Neural progenitor cell (in vitro differentiated cells): ENCODE results near the gene SLC22A15. TPM values are rescaled to one million over a fixed set of nuclear protein-coding genes. Genes with fewer than 3 reads are reported as not detected.

Experiments
- DNase-seq: peaks from one replicate; pipeline ENCODE4 v3.0.0-alpha.2; 2016; ENCODE audit warnings: low spot score
- H2AFZ ChIP-seq: fragments of 200-600 bp; sonication (generic); replicated peaks from 2 replicates; pipeline ENCODE4 v1.6.1; 2016; ENCODE audit warnings: antibody characterized with exemption
- H3F3A ChIP-seq: fragments of 200-600 bp; sonication (generic); 2 replicates; pipeline ENCODE4 v1.6.1; 2016; ENCODE audit warnings: antibody characterized with exemption, low read depth
- H3K27ac ChIP-seq: fragments of 200-600 bp; sonication (generic); 2 replicates; pipeline ENCODE4 v1.5.1; 2016; ENCODE audit warnings: mild to moderate bottlenecking
- H3K27me3 ChIP-seq: fragments of 200-600 bp; sonication (generic); 2 replicates; pipeline ENCODE4 v1.6.1; 2016; ENCODE audit warnings: mild to moderate bottlenecking, moderate library complexity
- H3K36me3 ChIP-seq: fragments of 200-600 bp; sonication (generic); 2 replicates; pipeline ENCODE4 v1.5.1; 2016
- H3K4me1 ChIP-seq: fragments of 200-600 bp; sonication (generic); 2 replicates; pipeline ENCODE4 v1.6.1; 2016; ENCODE audit warnings: mixed run types
- H3K4me2 ChIP-seq: fragments of 200-600 bp; sonication (generic); 2 replicates; pipeline ENCODE4 v1.6.1; 2016
- H3K4me3 ChIP-seq: fragments of 200-600 bp; sonication (generic); 2 replicates; pipeline ENCODE4 v1.5.1; 2016
- H3K79me2 ChIP-seq: fragments of 200-600 bp; sonication (generic); 2 replicates; pipeline ENCODE4 v1.6.1; 2016; ENCODE audit warnings: low read depth
- H3K9ac ChIP-seq: fragments of 200-600 bp; sonication (generic); 2 replicates; pipeline ENCODE4 v1.6.1; 2016
- H3K9me3 ChIP-seq: fragments of 200-600 bp; sonication (generic); 2 replicates; pipeline ENCODE4 v1.5.1; 2016; ENCODE audit warnings: low read depth
- H4K20me1 ChIP-seq: fragments of 200-600 bp; sonication (generic); 2 replicates; pipeline ENCODE4 v1.6.1; 2016; ENCODE audit warnings: low read depth
- H3K27ac Mint-ChIP-seq: 3 replicates; pipeline ENCODE4 v1.8.0; 2021; ENCODE audit warnings: mixed read lengths
- H3K27me3 Mint-ChIP-seq: 2 replicates; pipeline ENCODE4 v1.8.0; 2022; ENCODE audit warnings: low read depth, mild to moderate bottlenecking, inconsistent platforms, moderate library complexity, mixed read lengths; ENCODE audit not compliant: insufficient read depth
- H3K36me3 Mint-ChIP-seq: 3 replicates; pipeline ENCODE4 v1.8.0; 2021; ENCODE audit warnings: mixed read lengths
- H3K4me1 Mint-ChIP-seq: 3 replicates; pipeline ENCODE4 v1.8.0; 2021; ENCODE audit warnings: mixed read lengths
- H3K4me3 Mint-ChIP-seq: 3 replicates; pipeline ENCODE4 v1.8.0; 2021; ENCODE audit warnings: mild to moderate bottlenecking, moderate library complexity, mixed read lengths
- H3K9me3 Mint-ChIP-seq: 3 replicates; pipeline ENCODE4 v1.8.0; 2020; ENCODE audit warnings: mixed read lengths
- CTCF ChIP-seq: fragments of 200-600 bp; sonication (generic); IDR thresholded peaks from 2 replicates; pipeline ENCODE4 v1.5.1; 2017; ENCODE audit warnings: antibody characterized with exemption, mild to moderate bottlenecking
- EZH2 ChIP-seq: fragments of 200-600 bp; sonication (generic); IDR thresholded peaks from 2 replicates; pipeline ENCODE4 v1.6.1; 2017; ENCODE audit warnings: antibody characterized with exemption, mild to moderate bottlenecking, moderate library complexity
- EZH2phosphoT487 ChIP-seq: fragments of 200-600 bp; sonication (generic); IDR thresholded peaks from 2 replicates; pipeline ENCODE4 v1.6.1; 2017; ENCODE audit warnings: antibody characterized with exemption
- total RNA-seq: library from RNA; depleted of rRNA; stranded (reverse); fragments of >200 nt; gene quantifications from 2 replicates; pipeline ENCODE4 v1.2.3, GENCODE V29; 2015; ENCODE audit warnings: low replicate concordance

Gene SLC22A15
- 0.62 and 1.9 TPM in 2 replicates for total RNA-seq

GRCh38 chr1:115976062-115976920, at the start of gene SLC22A15:
Gene SLC22A15 (plus strand): TSS chr1:115976513. CDS start chr1:115976628, 115 bp downstream.
- TF ChIP-seq CTCF = no peak
- peak; percentile 72 for TF ChIP-seq EZH2

GRCh38 chr1:115927971-115928370, 48.3 kb upstream of the SLC22A15 start:
- Histone ChIP-seq H3K4me2 (no peak overlapping the region), H3K4me1 (peaks cover 24% of the 10 kb centered on the region), H4K20me1 (no peaks in the 10 kb centered on the region), H3K36me3 (no peaks in the 10 kb centered on the region), H3F3A (no peaks in the 10 kb centered on the region), H3K9me3 (no peaks in the 10 kb centered on the region), H3K79me2 (no peaks in the 10 kb centered on the region), H3K9ac (no peak overlapping the region), H3K27me3 (no peaks in the 10 kb centered on the region), H3K27ac (no peak overlapping the region), H3K4me3 (no peak overlapping the region), H2AFZ (no peak overlapping the region)
- TF ChIP-seq EZH2phosphoT487 (no peak), EZH2 (no peak), CTCF (no peak)
- peaks cover 3% of the 10 kb centered on the region for H3K27me3 Mint-ChIP-seq
- no peaks in the 10 kb centered on the region for H3K36me3 Mint-ChIP-seq
- peaks cover 2% of the 10 kb centered on the region for H3K9me3 Mint-ChIP-seq
- DNase-seq = no peak
- H3K4me3 Mint-ChIP-seq = no peak overlapping the region
- H3K27ac Mint-ChIP-seq = no peak overlapping the region
- H3K4me1 Mint-ChIP-seq = peaks cover 28% of the 10 kb centered on the region

More at GRCh38 chr1:115976062-115976920, at the start of gene SLC22A15:
- Mint-ChIP-seq H3K36me3 (no peaks in the 10 kb centered on the region), H3K4me3 (peak within 1 kb of the TSS; percentile 91), H3K9me3 (no peaks in the 10 kb centered on the region), H3K27me3 (peaks cover 21% of the 10 kb centered on the region), H3K4me1 (peaks cover 7% of the 10 kb centered on the region), H3K27ac (peak within 1 kb of the TSS; percentile 36)
- no peaks in the 10 kb centered on the region for H3K4me1 ChIP-seq
- peaks cover 28% of the 10 kb centered on the region for H3F3A ChIP-seq
- H4K20me1 ChIP-seq = peaks cover 3% of the 10 kb centered on the region
- DNase-seq = peak; percentile 77
- no peaks in the 10 kb centered on the region for H3K36me3 ChIP-seq
- H3K9ac ChIP-seq = no peak within 1 kb of the TSS
- H3K27ac ChIP-seq = no peak within 1 kb of the TSS
- no peaks in the 10 kb centered on the region for H3K79me2 ChIP-seq
- H3K9me3 ChIP-seq = no peaks in the 10 kb centered on the region
- H3K4me2 ChIP-seq = peak within 1 kb of the TSS; percentile 80
- H3K27me3 ChIP-seq = peaks cover 34% of the 10 kb centered on the region
- H2AFZ ChIP-seq = peak within 1 kb of the TSS; percentile 98
- H3K4me3 ChIP-seq = peak within 1 kb of the TSS; percentile 70

GRCh38 chr1:115929881-115930280, 46.4 kb upstream of the SLC22A15 start:
- Mint-ChIP-seq H3K4me1 (peaks cover 11% of the 10 kb centered on the region), H3K27me3 (peaks cover 5% of the 10 kb centered on the region), H3K27ac (no peak overlapping the region), H3K4me3 (no peak overlapping the region), H3K36me3 (no peaks in the 10 kb centered on the region), H3K9me3 (peaks cover 2% of the 10 kb centered on the region)
- DNase-seq = no peak
- H3K27me3 ChIP-seq = no peaks in the 10 kb centered on the region
- H4K20me1 ChIP-seq = no peaks in the 10 kb centered on the region
- H3K27ac ChIP-seq = no peak overlapping the region
- peaks cover 5% of the 10 kb centered on the region for H3K4me1 ChIP-seq
- no peaks in the 10 kb centered on the region for H3K36me3 ChIP-seq
- no peaks in the 10 kb centered on the region for H3K79me2 ChIP-seq
- H3F3A ChIP-seq = no peaks in the 10 kb centered on the region
- H2AFZ ChIP-seq = peak overlapping the region; percentile 9
- no peak overlapping the region for H3K4me2 ChIP-seq
- no peaks in the 10 kb centered on the region for H3K9me3 ChIP-seq
- H3K4me3 ChIP-seq = no peak overlapping the region
- TF ChIP-seq CTCF = no peak
- TF ChIP-seq EZH2 = no peak
- no peak for TF ChIP-seq EZH2phosphoT487
- H3K9ac ChIP-seq = no peak overlapping the region
